Osteocyte (in vitro differentiated cells): ENCODE data around the gene NOXO1. TPM values are rescaled to one million over a fixed set of nuclear protein-coding genes. Genes with fewer than 3 reads are reported as not detected.

Experiments
- DNase-seq: peaks from one replicate; pipeline ENCODE4 v3.0.0; 2021; ENCODE audit warnings: mixed read lengths; ENCODE audit not compliant: unreplicated experiment; ENCODE audit errors: extremely low spot score
- H3K27ac Mint-ChIP-seq: one replicate; pipeline ENCODE4 v1.8.0; 2021; ENCODE audit warnings: mild to moderate bottlenecking, mixed read lengths; ENCODE audit not compliant: unreplicated experiment
- H3K27me3 Mint-ChIP-seq: one replicate; pipeline ENCODE4 v1.8.0; 2021; ENCODE audit warnings: mixed read lengths; ENCODE audit not compliant: unreplicated experiment
- H3K36me3 Mint-ChIP-seq: one replicate; pipeline ENCODE4 v1.8.0; 2021; ENCODE audit warnings: mixed read lengths; ENCODE audit not compliant: unreplicated experiment
- H3K4me1 Mint-ChIP-seq: one replicate; pipeline ENCODE4 v1.8.0; 2021; ENCODE audit warnings: mixed read lengths; ENCODE audit not compliant: unreplicated experiment
- H3K4me3 Mint-ChIP-seq: one replicate; pipeline ENCODE4 v1.8.0; 2021; ENCODE audit warnings: mild to moderate bottlenecking, moderate library complexity, mixed read lengths; ENCODE audit not compliant: unreplicated experiment
- H3K9me3 Mint-ChIP-seq: one replicate; pipeline ENCODE4 v1.8.0; 2021; ENCODE audit warnings: mixed read lengths; ENCODE audit not compliant: unreplicated experiment
- CTCF ChIP-seq: fragments of 200-600 bp; sonication (generic); IDR thresholded peaks from 2 replicates; pipeline ENCODE4 v1.5.0; 2021; ENCODE audit warnings: antibody characterized with exemption, mild to moderate bottlenecking, moderate library complexity
- total RNA-seq: library from RNA; stranded (reverse); gene quantifications from 2 replicates; pipeline ENCODE4 v1.2.1, GENCODE V29; 2021

The NOXO1 gene
- total RNA-seq, 1 donor from 2014 or later: 0.54 TPM

GRCh38 chr16:2003827-2004641 is 22.8 kb upstream of the NOXO1 start:
- H3K27me3 Mint-ChIP-seq: no peaks in the 10 kb centered on the region
- no peak overlapping the region for H3K27ac Mint-ChIP-seq
- peaks cover 36% of the 10 kb centered on the region for H3K4me1 Mint-ChIP-seq
- TF ChIP-seq CTCF: peak; percentile 97
- H3K9me3 Mint-ChIP-seq: no peaks in the 10 kb centered on the region
- peak; percentile 96 for DNase-seq
- H3K4me3 Mint-ChIP-seq: no peak overlapping the region
- H3K36me3 Mint-ChIP-seq: peaks cover 9% of the 10 kb centered on the region

DNA sequence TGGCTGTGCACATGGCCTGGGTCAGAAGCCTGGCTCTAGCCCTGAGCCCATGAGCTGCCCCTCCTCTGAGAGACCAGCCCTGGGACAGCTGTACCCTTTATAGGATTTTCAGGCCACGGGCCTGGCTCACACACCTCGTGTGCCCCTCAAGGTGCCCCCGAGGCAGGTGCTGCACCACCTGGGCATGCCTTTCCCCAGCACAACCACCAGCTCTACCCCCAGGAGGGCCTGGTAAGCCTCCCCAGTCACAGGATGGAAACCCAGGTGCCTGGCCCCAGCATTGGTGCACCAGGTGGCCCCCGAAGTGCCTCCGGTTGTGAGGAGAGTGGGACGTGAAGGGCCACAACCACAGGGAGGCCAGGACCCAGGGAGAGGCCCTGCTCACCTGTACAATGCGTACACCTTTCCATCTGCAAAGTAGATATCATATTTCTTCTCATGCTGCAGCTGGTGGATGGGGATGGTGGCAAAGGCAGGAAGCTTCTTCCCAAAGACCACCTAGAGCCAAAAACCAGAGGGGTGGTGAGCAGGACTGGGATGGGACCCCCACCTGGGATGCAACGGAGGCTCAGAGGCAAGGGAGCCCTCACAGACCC is 22.1 kb upstream of the NOXO1 start:
- no peaks in the 10 kb centered on the region for H3K9me3 Mint-ChIP-seq
- H3K27ac Mint-ChIP-seq: no peak overlapping the region
- H3K27me3 Mint-ChIP-seq: no peaks in the 10 kb centered on the region
- no peak for DNase-seq
- TF ChIP-seq CTCF: no peak
- peaks cover 31% of the 10 kb centered on the region for H3K4me1 Mint-ChIP-seq
- H3K4me3 Mint-ChIP-seq: no peak overlapping the region
- peaks cover 9% of the 10 kb centered on the region for H3K36me3 Mint-ChIP-seq

GRCh38 chr16:2002406-2003230 is 21.3 kb upstream of the NOXO1 start:
- Mint-ChIP-seq H3K27ac (no peak overlapping the region), H3K4me3 (no peak overlapping the region), H3K27me3 (no peaks in the 10 kb centered on the region), H3K36me3 (peaks cover 12% of the 10 kb centered on the region), H3K4me1 (peaks cover 24% of the 10 kb centered on the region), H3K9me3 (no peaks in the 10 kb centered on the region)
- TF ChIP-seq CTCF: no peak
- DNase-seq: no peak

DNA sequence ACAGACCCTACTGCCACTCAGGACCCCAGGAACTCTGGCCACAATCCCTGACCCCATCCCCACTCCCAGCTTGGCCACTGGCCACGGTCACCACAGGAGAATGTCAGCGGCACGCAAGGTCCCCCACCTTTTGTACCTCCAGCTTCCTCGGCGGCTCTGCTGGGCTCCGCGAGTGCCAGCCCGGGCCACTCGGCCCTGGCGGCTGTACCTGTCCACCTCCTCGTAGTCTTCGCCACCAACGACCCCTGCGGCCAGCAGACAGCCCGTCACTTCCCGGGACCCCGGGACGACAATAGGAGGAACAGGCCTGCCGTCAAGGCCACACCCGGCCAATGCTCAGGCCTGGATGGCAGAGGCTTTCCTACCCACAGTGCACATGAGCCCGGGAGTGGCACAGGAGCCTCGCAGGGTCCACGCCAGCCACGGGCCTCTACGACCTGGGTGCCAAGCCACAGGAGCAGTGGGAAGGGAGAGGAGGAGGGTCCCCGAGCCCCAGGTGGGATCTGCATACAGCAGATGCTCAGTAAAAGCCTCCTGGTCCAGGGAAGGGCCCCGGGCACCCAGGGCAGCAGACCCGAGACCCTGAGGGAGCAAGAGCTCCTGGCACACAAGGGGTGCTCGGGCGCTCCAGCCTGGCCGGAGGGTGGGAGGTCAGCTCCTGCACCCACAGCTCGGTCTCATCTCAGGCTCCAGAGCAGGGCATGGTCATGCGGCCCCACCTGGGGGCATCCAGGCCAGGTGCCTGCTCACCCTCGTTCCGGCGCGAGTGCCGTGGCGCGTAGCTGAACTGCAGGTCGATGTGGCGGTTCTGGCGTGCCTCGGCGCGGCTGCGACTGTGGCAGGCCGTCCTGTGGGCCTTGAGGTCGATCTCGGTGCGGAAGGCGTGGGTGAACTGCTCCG is 20.4 kb upstream of the NOXO1 start:
- TF ChIP-seq CTCF: no peak
- H3K4me3 Mint-ChIP-seq: no peak overlapping the region

More for the DNA sequence above, 20.4 kb upstream of the NOXO1 start:
- H3K4me1 Mint-ChIP-seq: peaks cover 15% of the 10 kb centered on the region
- DNase-seq: no peak
- H3K9me3 Mint-ChIP-seq: no peaks in the 10 kb centered on the region
- no peaks in the 10 kb centered on the region for H3K27me3 Mint-ChIP-seq
- peaks cover 15% of the 10 kb centered on the region for H3K36me3 Mint-ChIP-seq
- no peak overlapping the region for H3K27ac Mint-ChIP-seq
